GM12878 (cell line): ENCODE results near the gene CLDN6. TPM values are rescaled to one million over a fixed set of nuclear protein-coding genes. Genes with fewer than 3 reads are reported as not detected.

Experiments used
- BMI1 ChIP-seq: fragments of 450-650 bp; IDR thresholded peaks from 2 replicates; pipeline ENCODE4 v1.6.1; 2016; ENCODE audit warnings: mild to moderate bottlenecking, moderate library complexity, borderline replicate concordance
- CREB1 ChIP-seq: IDR thresholded peaks from 2 replicates; pipeline ENCODE4 v1.6.1; 2012; ENCODE audit warnings: low read depth, mild to moderate bottlenecking, inconsistent platforms
- FOS ChIP-seq: IDR thresholded peaks from 3 replicates; pipeline ENCODE4 v1.6.1; 2011; ENCODE audit warnings: borderline replicate concordance; ENCODE audit not compliant: insufficient read length; ENCODE audit errors: extremely low read depth
- KDM1A ChIP-seq: fragments of 200-600 bp; sonication (generic); IDR thresholded peaks from 2 replicates; pipeline ENCODE4 v1.6.1; 2016; ENCODE audit warnings: borderline replicate concordance
- MEF2B ChIP-seq: fragments of 450-650 bp; IDR thresholded peaks from 2 replicates; pipeline ENCODE4 v1.6.1; 2018; ENCODE audit warnings: mild to moderate bottlenecking, moderate library complexity; ENCODE audit not compliant: partially characterized antibody, poor library complexity, severe bottlenecking
- NRF1 ChIP-seq: conservative IDR thresholded peaks from 2 replicates; pipeline ENCODE4 v1.6.1; 2011; ENCODE audit warnings: mild to moderate bottlenecking, low read depth, low read length, improper control_type of control experiment
- PML ChIP-seq: IDR thresholded peaks from 2 replicates; pipeline ENCODE4 v1.6.1; 2012; ENCODE audit warnings: low read length, inconsistent platforms
- POU2F2 ChIP-seq: IDR thresholded peaks from 3 replicates; pipeline ENCODE4 v1.6.1; 2011; ENCODE audit warnings: low read depth, mild to moderate bottlenecking, low read length, borderline replicate concordance
- RAD51 ChIP-seq: fragments of 450-650 bp; IDR thresholded peaks from 2 replicates; pipeline ENCODE4 v1.6.1; 2016; ENCODE audit warnings: moderate library complexity, mild to moderate bottlenecking, inconsistent platforms
- RUNX3 ChIP-seq: IDR thresholded peaks from 2 replicates; pipeline ENCODE4 v1.6.1; 2012; ENCODE audit warnings: low read length, inconsistent platforms
- SMAD1 ChIP-seq: fragments of 450-650 bp; IDR thresholded peaks from 2 replicates; pipeline ENCODE4 v1.6.1; 2018; ENCODE audit warnings: mild to moderate bottlenecking, low read depth; ENCODE audit not compliant: partially characterized antibody
- SREBF1 ChIP-seq: IDR thresholded peaks from 2 replicates; pipeline ENCODE4 v1.6.1; 2012; ENCODE audit warnings: mild to moderate bottlenecking, low read length
- SREBF2 ChIP-seq: IDR thresholded peaks from 2 replicates; pipeline ENCODE4 v1.6.1; 2012; ENCODE audit warnings: mild to moderate bottlenecking, low read length
- SRF ChIP-seq, 2 experiments: IDR thresholded peaks; 2 replicates each; pipeline ENCODE4 v1.6.1; 2011; ENCODE audit warnings: low read depth in 2 of 2, low read length in 2 of 2, mild to moderate bottlenecking in 1 of 2, moderate library complexity in 1 of 2
- ZNF622 ChIP-seq: fragments of 450-650 bp; IDR thresholded peaks from 2 replicates; pipeline ENCODE4 v1.6.1; 2017; ENCODE audit warnings: mild to moderate bottlenecking, inconsistent platforms
- polyA plus RNA-seq, 11 experiments: library from polyadenylated mRNA; depleted of rRNA in 4 of 11; unstranded in 6 of 11; stranded (reverse) in 5 of 11; fragments of >200 nt; fragmentation: Nextera tagmentation in 4 of 11; fragmentation: Illumina TruSeq in 1 of 11; extraction: Ambion mirVana in 4 of 11; extraction: Trizol in 1 of 11; gene quantifications; 1 replicate in 1 of 11; 2 replicates in 10 of 11; pipeline versions ENCODE4 v1.2.1 to v1.2.3, GENCODE V29; 2011 to 2016; ENCODE audit warnings: inconsistent platforms in 2 of 11, missing spikeins in 2 of 11, low read depth in 1 of 11
- total RNA-seq, 4 experiments: library from RNA; depleted of rRNA in 3 of 4; stranded (reverse); fragments of >200 nt in 3 of 4; fragmentation: Illumina TruSeq in 1 of 4; extraction: Trizol in 1 of 4; gene quantifications; 2 replicates each; pipeline versions ENCODE4 v1.2.1 to v1.2.3, GENCODE V29; 2013 to 2021
- TF ChIP-seq, protein P1 (sequence below): IDR thresholded peaks from 2 replicates; pipeline ENCODE4 v1.6.1; 2011; ENCODE audit warnings: borderline replicate concordance, low read depth, mild to moderate bottlenecking, moderate library complexity, mixed read lengths, low read length; ENCODE audit not compliant: insufficient read depth; ENCODE audit errors: extremely low read length
- TF ChIP-seq, protein P2 (sequence below): fragments of 450-650 bp; IDR thresholded peaks from 2 replicates; pipeline ENCODE4 v1.6.1; 2017; ENCODE audit warnings: mild to moderate bottlenecking
- TF ChIP-seq, protein P3 (sequence below), 3 experiments: IDR thresholded peaks in 2 of 3; conservative IDR thresholded peaks in 1 of 3; 2 replicates each; pipeline ENCODE4 v1.5.1; 2011; ENCODE audit warnings: low read depth in 3 of 3, low read length in 3 of 3, mild to moderate bottlenecking in 3 of 3, control low read depth in 2 of 3, moderate library complexity in 2 of 3, inconsistent platforms in 1 of 3, mixed read lengths in 1 of 3; ENCODE audit not compliant: control insufficient read depth in 2 of 3, insufficient read depth in 1 of 3; ENCODE audit errors: extremely low read depth in 1 of 3
- TF ChIP-seq, protein P4 (sequence below): IDR thresholded peaks from 2 replicates; pipeline ENCODE4 v1.6.1; 2011; ENCODE audit warnings: borderline replicate concordance, low read depth, mild to moderate bottlenecking, moderate library complexity, low read length; ENCODE audit not compliant: insufficient read depth, poor library complexity, severe bottlenecking

The CLDN6 gene
- total and polyA plus RNA-seq, 10 of the 15 experiments (the other 5 are each of a cell fraction or from before 2014, with no cell fraction given), result 0.15 to 0.26 (median 0.23) TPM; not detected in 7

GRCh38 chr16:3027983-3028715 lies 10.2 kb upstream of the CLDN6 start (continued):
- TF ChIP-seq, protein P1, sequence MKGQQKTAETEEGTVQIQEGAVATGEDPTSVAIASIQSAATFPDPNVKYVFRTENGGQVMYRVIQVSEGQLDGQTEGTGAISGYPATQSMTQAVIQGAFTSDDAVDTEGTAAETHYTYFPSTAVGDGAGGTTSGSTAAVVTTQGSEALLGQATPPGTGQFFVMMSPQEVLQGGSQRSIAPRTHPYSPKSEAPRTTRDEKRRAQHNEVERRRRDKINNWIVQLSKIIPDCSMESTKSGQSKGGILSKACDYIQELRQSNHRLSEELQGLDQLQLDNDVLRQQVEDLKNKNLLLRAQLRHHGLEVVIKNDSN, result no peak
- TF ChIP-seq, protein P2, sequence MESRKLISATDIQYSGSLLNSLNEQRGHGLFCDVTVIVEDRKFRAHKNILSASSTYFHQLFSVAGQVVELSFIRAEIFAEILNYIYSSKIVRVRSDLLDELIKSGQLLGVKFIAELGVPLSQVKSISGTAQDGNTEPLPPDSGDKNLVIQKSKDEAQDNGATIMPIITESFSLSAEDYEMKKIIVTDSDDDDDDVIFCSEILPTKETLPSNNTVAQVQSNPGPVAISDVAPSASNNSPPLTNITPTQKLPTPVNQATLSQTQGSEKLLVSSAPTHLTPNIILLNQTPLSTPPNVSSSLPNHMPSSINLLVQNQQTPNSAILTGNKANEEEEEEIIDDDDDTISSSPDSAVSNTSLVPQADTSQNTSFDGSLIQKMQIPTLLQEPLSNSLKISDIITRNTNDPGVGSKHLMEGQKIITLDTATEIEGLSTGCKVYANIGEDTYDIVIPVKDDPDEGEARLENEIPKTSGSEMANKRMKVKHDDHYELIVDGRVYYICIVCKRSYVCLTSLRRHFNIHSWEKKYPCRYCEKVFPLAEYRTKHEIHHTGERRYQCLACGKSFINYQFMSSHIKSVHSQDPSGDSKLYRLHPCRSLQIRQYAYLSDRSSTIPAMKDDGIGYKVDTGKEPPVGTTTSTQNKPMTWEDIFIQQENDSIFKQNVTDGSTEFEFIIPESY, result no peak
- TF ChIP-seq RAD51 (no peak), SRF (IDR thresholded peaks at IDR 0.05; ENCODE audit: low read depth in 2 of 2, low read length in 2 of 2) (no peak), KDM1A (no peak), POU2F2 (no peak), SREBF2 (no peak), BMI1 (no peak), SMAD1 (no peak), CREB1 (peak; percentile 26; the same call in 1 of the 2 replicates), FOS (no peak), SREBF1 (no peak), RUNX3 (no peak), MEF2B (no peak), ZNF622 (no peak), NRF1 (no peak), PML (no peak)
- TF ChIP-seq, protein P3, sequence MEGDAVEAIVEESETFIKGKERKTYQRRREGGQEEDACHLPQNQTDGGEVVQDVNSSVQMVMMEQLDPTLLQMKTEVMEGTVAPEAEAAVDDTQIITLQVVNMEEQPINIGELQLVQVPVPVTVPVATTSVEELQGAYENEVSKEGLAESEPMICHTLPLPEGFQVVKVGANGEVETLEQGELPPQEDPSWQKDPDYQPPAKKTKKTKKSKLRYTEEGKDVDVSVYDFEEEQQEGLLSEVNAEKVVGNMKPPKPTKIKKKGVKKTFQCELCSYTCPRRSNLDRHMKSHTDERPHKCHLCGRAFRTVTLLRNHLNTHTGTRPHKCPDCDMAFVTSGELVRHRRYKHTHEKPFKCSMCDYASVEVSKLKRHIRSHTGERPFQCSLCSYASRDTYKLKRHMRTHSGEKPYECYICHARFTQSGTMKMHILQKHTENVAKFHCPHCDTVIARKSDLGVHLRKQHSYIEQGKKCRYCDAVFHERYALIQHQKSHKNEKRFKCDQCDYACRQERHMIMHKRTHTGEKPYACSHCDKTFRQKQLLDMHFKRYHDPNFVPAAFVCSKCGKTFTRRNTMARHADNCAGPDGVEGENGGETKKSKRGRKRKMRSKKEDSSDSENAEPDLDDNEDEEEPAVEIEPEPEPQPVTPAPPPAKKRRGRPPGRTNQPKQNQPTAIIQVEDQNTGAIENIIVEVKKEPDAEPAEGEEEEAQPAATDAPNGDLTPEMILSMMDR (IDR thresholded peaks at IDR 0.05 in 2 of 3, conservative IDR thresholded peaks at IDR 0.05 in 1 of 3; ENCODE audit: control insufficient read depth in 2 of 3, extremely low read depth in 1 of 3, insufficient read depth in 1 of 3, low read depth in 3 of 3, low read length in 3 of 3), result peak; percentile 65 to 94 (median 88)
- TF ChIP-seq, protein P4, sequence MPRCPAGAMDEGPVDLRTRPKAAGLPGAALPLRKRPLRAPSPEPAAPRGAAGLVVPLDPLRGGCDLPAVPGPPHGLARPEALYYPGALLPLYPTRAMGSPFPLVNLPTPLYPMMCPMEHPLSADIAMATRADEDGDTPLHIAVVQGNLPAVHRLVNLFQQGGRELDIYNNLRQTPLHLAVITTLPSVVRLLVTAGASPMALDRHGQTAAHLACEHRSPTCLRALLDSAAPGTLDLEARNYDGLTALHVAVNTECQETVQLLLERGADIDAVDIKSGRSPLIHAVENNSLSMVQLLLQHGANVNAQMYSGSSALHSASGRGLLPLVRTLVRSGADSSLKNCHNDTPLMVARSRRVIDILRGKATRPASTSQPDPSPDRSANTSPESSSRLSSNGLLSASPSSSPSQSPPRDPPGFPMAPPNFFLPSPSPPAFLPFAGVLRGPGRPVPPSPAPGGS, result no peak
